DMS 273 (cell line): ENCODE results near the gene ZDBF2.
"Not testable (repeated sequence)": the region's sequence is repeated elsewhere in the genome, so short reads cannot be mapped to it uniquely, and the experiment has no call there.

Source experiments
- DNase-seq: peaks from one replicate; lab custom pipeline; 2025; ENCODE audit not compliant: unreplicated experiment; lab: John Stamatoyannopoulos, UW

Gene ZDBF2

GRCh38 chr2:206323486-206323885 lies 49.0 kb downstream of the ZDBF2 start:
- peak; percentile 26 for DNase-seq

GRCh38 chr2:206324869-206325268 lies 50.4 kb downstream of the ZDBF2 start:
- DNase-seq: no peak

GRCh38 chr2:206328974-206329373 lies 54.5 kb downstream of the ZDBF2 start:
- no peak for DNase-seq

GRCh38 chr2:206336861-206337260 lies 62.4 kb downstream of the ZDBF2 start:
- no peak for DNase-seq

- no peak for DNase-seq
These were observed 63.5 kb downstream of the ZDBF2 start for GRCh38 chr2:206337956-206338355.

- DNase-seq: no peak
These were observed 66.9 kb downstream of the ZDBF2 start for GRCh38 chr2:206341396-206341795.

GRCh38 chr2:206343144-206343543 lies 68.7 kb downstream of the ZDBF2 start:
- no peak for DNase-seq

- no peak for DNase-seq
These were observed 69.4 kb downstream of the ZDBF2 start for GRCh38 chr2:206343816-206344215.

- no peak for DNase-seq
These were observed 71.1 kb downstream of the ZDBF2 start for GRCh38 chr2:206345606-206346005.

- no peak for DNase-seq
These were observed 74.9 kb downstream of the ZDBF2 start for GRCh38 chr2:206349375-206349774.

GRCh38 chr2:206352571-206352970 lies 78.1 kb downstream of the ZDBF2 start:
- DNase-seq: no peak

- peak; percentile 18 for DNase-seq
These were observed 79.2 kb downstream of the ZDBF2 start for GRCh38 chr2:206353685-206354084.

- DNase-seq: no peak
These were observed 79.7 kb downstream of the ZDBF2 start for GRCh38 chr2:206354129-206354528.

- not testable (repeated sequence) for DNase-seq
These were observed 82.4 kb downstream of the ZDBF2 start for GRCh38 chr2:206356840-206357239.

GRCh38 chr2:206360840-206361239 lies 86.4 kb downstream of the ZDBF2 start:
- not testable (repeated sequence) for DNase-seq

GRCh38 chr2:206361407-206362045 lies 87.1 kb downstream of the ZDBF2 start:
- DNase-seq: no peak
